Subcutaneous adipose tissue (tissue), 4 donors: Measurements from ENCODE around the gene PAQR8. TPM values are rescaled to one million over a fixed set of nuclear protein-coding genes. Genes with fewer than 3 reads are reported as not detected.

Experiments
- total RNA-seq, 4 donors: library from RNA; depleted of rRNA; stranded (reverse); fragments of >200 nt; gene quantifications; one replicate each; pipeline ENCODE4 v1.1.0, GENCODE V29; 2016
- TF ChIP-seq, protein P1 (sequence below): fragments of 450-650 bp; IDR thresholded peaks from one replicate; pipeline ENCODE4 v1.5.1; 2016; ENCODE audit warnings: low read depth, mild to moderate bottlenecking, control low read depth, antibody characterized with exemption, moderate library complexity

The PAQR8 gene
- total RNA-seq, 4 donors from 2014 or later: 2.8 to 9.9 (median 4.3) TPM

DNA sequence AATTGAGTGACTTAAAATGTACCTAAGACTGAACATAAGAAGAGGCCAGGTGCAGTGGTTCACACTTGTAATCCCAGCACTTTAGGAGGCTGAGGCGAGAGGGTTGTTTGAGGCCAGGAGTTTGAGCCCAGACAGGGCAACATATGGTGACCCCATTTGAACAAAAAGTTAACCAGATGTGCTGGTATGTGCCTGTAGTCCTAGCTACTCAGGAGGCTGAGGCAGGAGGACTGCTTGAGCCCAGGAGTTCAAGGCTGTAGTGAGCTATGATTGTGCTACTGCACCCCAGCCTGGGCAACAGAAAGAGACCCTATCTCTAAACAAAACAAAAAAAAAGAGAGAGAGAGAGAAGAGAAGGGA lies 10.1 kb upstream of the PAQR8 start:
- TF ChIP-seq, protein P1, sequence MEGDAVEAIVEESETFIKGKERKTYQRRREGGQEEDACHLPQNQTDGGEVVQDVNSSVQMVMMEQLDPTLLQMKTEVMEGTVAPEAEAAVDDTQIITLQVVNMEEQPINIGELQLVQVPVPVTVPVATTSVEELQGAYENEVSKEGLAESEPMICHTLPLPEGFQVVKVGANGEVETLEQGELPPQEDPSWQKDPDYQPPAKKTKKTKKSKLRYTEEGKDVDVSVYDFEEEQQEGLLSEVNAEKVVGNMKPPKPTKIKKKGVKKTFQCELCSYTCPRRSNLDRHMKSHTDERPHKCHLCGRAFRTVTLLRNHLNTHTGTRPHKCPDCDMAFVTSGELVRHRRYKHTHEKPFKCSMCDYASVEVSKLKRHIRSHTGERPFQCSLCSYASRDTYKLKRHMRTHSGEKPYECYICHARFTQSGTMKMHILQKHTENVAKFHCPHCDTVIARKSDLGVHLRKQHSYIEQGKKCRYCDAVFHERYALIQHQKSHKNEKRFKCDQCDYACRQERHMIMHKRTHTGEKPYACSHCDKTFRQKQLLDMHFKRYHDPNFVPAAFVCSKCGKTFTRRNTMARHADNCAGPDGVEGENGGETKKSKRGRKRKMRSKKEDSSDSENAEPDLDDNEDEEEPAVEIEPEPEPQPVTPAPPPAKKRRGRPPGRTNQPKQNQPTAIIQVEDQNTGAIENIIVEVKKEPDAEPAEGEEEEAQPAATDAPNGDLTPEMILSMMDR: no peak

DNA sequence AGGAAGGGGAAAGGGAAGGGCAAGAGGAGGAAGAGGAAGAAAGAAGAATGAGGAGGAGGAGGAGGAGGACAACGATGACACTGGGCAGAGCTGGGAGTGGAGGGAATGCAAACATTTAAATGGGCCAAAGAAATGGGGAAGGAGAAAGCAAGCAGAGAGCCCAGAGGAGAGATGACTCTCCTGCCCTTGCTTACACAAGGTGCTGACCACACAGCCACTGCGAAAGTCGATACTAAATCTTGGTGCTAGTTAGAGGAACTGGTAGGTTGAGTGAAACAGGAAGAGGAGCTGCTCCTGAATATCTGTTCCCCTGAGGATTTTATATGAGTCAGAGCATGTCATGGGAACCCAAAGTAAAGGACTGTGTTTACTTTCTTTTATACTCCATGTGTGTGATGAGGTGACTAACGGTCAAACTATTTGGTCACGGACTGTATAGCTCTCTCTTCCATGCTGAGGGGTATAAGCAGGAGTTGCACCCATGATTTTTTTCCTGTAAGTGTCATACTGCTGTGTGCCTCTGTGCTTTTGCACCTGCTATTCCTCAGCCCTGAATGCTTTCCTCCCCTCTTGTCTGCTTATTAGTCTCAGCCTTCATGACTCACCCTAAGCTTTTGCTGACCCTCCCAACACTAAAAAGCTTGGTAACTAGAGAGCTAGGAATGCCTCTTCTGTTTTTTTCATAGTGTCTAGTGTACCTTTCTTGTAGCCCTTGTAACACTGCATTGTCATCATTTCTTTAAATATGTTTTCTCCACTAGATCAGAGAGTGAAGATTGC lies 9.5 kb upstream of the PAQR8 start:
- TF ChIP-seq, protein P1: no peak

DNA sequence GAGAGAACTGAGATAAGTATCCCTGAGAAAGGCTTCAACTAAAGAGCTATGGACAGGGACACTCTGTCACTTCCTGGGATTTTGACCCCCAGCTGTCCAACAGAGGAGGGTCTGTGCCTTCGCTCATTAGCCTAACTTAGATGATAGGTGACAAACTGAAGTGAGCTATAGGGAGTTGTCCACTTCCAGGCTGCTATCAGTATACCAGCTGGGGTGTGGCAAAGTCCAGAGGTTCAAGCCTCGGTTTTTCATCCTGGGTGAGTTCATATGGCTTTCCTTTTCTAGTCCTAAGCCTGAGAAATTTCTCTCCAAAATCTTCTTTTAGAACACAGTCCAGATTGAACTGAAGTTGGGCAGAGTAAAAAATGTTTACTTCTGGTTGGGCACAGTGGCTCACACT lies 5.9 kb upstream of the PAQR8 start:
- TF ChIP-seq, protein P1: no peak

DNA sequence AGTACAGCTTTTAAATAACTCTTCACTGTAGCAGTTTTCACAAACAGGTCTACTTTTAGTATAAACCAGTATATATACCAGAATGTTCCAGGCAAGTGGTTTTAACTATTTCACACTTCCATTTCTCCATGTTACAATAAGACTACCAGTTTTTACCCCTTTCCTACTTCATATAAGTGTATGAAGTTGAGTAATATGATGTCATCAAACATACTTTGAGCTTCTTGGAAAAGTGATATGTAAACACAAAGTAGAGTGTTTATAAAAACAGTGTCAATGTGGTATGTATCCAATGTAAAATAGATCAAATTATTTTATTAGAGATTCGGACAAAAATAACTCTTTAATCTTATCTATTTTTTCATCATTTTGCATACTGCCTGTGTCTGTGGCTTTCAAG lies 2.5 kb upstream of the PAQR8 start:
- TF ChIP-seq, protein P1: no peak

DNA sequence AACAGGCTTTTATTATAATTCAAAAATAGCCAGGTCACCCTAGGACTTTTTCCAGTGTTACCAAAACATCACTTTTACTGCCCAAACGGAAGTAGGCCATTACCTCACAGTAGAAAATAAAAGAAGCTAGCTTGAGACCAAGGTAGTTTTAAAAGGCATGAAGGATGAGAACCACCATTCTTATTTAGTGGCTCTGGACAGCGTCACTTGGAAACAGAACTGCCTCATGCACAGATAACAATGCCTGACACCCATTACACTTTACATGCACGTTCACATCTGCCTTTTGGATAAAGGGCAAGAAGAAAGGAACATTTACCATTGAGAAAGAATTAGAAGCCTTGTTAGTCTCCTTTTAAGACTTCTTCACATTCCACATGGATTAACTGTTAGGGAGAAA lies 1.9 kb upstream of the PAQR8 start:
- TF ChIP-seq, protein P1: no peak

DNA sequence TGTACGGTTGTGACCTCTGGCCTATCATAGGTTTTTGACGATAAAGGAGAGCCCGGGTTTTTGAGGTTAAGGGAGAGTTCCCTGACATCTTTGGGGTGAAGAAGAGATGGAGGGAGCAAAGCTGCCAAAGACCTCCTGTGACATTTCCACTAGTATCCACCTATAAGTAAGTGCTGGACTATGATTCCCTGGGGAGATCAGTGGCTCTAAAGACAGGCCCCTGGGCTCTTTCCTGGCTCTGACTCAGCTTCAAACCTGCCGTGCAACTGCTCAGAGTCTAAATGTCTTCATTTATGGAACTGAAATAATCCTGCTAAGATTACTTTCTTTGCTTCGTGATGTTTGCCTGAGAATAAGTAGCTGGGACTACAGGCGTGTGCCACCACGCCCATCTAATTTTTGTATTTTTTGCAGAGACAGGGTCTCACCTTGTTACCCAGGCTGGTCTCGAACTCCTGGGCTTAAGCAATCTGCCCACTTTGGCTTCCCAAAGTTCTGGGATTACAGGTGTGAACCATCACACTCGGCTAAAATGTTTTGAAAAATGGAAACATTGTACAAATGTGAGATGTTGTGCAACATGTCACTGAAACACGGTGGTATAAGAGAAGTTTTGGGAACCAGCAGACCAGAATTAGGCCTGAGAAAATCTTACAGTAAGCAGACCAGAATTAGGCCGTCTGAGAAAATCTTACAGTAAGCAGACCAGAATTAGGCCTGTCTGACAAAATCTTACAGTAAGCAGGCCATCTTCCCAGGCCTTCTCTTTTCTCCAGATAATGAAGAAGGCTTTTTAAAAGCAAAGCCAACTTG lies 1.1 kb upstream of the PAQR8 start:
- TF ChIP-seq, protein P1: no peak

DNA sequence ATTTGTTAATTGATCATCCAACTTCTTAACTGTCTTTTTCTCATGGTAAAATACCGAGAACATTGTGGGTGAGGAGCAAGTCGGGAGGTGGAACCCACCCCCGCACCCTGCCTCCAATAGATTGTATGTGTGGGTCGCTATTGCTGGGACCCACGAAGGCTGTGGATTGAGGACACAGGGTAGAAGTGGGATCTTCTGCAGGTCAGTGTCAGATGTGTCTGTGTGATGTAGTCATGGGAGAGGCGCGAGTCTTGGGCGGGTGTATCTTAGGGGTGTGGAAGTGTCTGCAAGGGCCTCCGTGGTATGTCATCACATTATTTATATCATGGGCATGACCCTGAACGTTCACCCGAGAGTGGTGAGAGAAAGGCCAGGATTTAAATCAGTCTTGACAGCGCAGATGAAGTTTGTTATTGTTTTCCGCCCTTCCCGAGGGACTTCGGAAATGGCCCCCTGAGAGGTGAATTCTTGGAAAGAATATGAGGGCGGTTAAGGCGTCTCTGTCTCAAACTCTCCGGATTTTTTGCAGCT lies 472 bp upstream of the PAQR8 start:
- TF ChIP-seq, protein P1: no peak
